ENCODE results near the gene HDAC4.
"Not testable (repeated sequence)": the region's sequence is repeated elsewhere in the genome, so short reads cannot be mapped to it uniquely, and the experiment has no call there.

HDAC4 gene

DNA sequence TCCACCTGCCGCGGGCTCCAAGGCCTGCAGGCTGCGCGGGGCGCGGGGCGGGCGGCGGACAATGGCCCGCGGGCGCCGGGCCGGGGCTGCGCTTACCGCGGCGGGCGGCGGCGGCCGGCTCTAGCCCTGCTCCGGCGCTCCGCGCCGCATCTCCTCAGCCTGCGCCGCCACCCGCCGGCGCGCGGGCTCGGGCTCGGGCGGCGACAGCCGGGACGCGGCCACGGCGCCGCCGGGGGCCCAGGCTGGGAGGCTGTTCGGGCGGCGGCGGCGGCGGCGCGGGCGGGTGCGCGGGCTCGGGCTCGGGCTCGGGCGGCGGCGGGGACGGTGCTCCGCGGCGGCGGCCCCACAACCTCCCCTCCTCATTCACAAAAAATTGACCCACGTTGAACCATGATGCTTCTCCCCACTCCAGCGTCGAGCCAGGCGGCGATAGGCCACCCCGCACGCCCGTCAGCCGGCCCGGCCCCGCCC lies at the start of gene HDAC4:
TSS of gene HDAC4 (minus strand) at position 425 of the 471 bp plus-strand sequence. CDS start 48,321 bp downstream, outside the sequence.
- DNase-seq (no peak), ATAC-seq (no peak)

DNA sequence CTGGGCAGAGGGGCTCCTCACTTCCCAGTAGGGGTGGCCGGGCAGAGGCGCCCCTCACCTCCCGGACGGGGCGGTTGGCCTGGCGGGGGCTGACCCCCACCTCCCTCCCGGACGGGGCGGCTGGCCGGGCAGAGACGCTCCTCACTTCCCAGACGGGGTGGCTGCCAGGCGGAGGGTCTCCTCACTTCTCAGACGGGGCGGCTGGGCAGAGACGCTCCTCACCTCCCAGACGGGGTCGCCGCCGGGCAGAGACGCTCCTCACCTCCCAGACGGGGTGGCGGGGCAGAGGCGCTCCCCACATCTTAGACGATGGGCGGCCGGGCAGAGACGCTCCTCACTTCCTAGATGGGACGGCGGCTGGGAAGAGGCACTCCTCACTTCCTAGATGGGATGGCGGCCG lies 48.6 kb upstream of the HDAC4 start:
- not testable (repeated sequence) for DNase-seq, ATAC-seq

DNA sequence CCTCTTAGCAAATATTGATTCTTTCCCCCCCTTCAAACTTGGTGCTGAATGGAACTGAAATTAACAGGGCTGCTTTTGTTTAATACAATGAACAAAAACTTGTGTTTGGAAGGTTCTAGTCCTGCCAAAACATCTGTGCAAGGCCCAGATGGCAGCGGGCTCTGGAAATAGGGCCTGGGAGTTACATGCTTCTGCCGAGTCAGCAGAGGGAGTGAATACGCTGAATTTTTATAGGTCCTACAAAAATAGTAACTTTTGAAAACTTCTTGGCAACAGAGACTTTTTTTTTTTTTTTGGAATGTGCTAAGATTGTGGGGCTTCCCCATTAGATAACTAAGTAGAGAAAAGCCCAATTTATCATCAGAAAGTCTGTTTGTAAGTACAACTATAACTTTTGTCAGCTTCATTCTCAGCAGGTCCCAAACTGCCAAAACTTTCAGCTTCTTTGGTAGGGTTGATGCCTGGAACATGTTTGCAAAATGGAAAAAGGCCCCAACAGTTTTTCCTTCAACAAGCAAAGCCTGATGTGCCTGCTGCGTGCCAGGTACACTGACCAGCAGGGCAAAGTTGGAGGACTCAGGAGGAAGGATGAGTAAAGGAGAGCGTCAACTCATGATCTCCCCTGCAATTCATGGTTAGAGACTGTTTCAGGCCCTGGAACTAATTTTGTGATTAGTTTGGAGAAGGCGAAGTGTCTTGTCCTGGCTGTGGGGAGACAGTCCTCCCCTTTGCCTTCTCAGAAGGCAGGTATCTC lies 45.1 kb upstream of the HDAC4 start:
- ATAC-seq (no peak), DNase-seq (no peak)

DNA sequence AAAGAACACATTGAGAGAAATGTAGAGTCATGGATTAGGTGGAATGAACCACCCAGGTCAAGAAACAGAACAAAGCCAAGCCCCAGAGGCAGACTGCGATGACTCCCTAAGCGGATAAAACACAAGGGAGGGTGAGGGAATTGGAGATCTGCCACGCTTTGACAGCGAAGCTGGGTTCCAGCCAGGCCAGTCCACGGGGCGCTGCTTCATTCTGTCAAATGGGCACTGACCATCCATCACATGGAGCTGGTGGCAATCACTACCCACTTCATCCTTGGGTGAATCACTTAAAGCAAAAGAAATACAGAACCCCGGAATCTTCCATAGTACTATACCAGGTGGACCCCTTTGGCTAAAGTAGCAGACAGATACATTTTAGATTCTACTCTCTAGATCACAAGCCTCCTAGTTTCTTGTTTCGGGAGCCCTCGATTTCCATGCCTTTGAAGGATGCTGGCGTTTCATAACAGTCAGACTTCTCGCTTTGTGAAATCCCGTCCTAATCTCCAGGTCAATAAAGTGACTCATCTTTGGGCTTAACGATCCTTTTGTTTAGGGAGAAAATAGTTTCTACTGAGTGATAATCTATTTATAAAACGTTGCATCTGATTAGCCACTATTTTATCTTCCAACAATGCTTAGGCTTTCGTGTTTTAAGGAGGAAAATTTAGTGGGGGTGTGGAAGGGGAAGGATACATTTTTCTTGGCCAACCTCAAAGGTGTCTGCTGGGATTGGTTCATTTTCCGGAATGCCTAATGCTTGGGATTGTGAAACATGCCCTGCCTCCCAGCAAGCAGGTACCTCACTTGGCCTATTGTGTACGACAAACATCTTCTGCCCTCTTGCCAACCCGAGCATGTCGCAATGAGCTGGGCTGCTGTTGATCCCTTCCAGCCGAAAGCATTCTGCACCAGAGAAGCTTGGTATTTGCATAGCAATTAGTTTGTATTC lies 44.1 kb upstream of the HDAC4 start:
- ATAC-seq (no peak), DNase-seq (no peak)

DNA sequence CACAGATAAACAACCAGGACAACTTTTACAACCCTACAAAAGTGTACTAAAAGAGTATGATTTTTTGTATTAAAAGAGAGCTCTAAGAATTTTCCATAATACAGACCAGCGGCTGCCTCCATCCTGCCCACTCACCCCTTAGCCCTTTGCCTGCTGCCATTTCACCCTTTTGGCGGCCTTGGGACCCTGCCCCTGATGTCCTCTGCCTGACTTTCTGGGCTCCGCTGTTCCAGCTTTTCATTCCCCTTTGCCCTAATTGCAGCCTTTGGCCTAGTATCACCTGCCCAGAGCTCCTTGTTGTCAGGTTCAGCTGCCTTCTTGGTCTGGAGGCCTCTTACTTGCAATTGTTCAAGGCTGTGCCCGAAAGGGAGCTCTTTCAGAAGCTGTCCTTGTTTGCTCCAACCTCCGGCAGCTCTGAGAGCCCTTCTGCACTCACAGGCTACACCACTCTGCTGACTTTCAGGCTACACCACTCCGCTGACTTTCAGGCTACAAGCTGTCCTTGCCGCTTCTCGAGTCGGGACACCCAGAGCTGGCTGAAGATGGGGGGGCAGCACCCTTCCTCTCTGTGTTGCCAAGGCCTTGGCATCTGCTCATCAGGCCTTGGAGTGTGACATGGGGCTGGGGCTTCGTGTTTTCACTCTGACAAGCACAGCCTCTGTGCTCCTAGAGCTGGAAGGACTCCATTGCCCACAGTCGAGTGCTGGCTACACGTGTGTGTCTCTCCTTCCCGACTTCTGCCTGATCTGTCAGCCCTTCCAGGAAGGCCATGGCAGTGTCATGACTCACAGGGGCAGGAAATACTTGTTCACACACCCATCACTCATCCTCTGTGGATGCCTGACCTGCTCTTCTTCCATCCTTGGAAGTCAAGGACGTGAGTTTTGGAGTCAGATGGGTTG lies 43.1 kb upstream of the HDAC4 start:
- no peak for DNase-seq
- no peak for ATAC-seq

DNA sequence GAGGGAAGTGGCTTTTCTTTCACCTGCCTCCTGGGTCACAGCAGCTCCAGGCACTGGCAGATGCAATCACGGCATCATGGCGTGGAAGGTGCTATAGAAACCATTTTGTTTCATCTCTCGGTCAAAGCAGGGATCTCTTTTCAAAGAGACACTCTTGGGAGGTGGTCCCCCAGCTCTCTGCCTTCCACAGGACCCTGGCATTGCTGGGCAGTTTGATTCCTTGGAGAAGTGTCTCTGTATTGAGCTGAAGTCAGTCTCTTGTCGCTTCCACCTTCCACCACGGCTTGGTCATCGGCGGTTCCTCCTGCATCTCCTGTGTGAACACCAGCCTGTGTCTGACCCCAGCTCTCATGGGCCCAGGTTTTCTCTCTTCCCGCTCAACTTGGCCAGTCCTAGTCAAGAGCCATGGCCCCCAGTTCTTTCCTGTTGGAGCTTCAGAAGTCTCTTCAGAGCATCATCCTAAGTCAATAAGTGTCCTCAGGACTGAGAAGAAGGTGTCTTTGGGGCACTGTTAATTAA lies 42.3 kb upstream of the HDAC4 start:
- ATAC-seq (no peak), DNase-seq (no peak)

DNA sequence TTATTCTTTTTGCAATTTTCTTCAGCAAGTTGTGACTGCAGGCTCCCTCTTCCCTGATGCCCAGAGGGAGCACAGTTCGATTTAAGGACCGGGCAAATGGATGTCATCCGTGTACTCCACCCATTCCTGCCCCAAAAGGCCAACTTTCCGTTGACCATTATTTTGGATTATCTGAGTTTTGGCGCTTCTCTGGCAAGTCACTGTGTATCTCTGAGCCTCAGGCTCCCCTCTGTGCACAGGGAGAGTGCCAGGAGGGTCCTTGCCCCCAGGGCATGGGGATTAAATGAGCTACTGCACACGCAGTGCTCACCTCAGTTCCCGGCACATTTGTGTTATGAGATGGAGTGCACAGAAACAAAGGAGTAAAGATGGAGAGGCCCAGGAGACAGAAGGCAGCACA lies 41.4 kb upstream of the HDAC4 start:
- ATAC-seq (no peak), DNase-seq (no peak)

DNA sequence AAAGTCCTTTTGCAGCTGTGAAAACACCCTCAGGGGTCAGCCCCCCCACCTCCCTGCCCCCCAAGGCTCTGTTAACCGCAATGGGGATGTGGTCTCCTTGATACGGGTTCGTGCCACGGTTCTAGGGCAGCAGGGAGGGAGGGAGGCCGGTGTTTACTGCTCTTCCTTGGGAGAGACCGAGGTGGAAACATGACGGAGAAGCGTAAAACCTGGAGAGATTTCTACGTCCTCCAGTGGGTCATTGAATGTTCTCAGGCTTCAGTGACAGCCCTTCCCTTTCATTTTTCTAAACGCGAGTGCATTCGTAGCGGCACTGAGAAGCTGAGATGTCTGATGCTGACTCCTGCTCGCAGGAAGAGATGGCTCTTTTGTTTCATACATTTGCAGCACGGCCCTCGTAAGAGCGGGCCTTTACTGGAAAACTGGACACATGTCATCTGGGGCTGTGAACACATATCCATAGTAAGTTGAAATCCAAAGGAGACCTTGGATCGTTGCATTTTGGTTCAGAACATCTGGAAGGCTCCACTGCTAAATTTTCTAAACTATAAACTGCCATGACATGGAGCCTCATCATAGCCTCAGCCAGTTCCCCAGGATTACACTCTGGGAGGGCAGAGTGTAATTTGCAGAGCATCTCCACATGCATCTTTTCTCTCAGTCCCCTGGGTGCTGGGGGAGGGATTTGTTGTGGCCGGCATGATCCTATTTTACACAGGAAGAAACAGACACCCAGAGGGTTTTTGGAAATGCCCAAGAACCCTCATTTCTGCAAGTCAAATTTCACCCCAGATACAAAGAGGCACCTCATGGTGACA lies 40.6 kb upstream of the HDAC4 start:
- no peak for DNase-seq
- ATAC-seq: peak; percentile 40

DNA sequence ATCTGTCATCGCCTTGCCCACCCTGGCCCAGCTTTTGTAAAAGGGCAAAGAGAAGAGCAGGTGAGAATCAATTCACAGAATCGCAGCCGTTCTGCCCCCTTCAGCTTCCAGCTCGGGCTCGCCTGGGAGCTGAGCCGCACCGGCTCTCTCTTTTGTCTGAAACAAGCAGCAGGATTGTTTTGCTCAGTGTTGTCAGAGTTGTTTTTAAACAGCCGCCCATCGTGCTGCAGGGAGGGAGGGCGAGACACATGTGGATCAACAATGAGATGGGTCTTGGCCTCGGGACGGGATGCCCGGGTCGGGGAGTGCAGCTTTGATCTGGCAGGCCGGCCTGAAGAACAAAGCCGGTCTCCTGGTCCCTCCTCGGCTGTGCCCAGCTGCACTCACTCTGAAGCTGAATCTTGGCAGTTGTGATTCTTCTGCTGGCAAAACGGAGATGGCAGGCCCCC lies 39.7 kb upstream of the HDAC4 start:
- ATAC-seq (no peak), DNase-seq (no peak)

DNA sequence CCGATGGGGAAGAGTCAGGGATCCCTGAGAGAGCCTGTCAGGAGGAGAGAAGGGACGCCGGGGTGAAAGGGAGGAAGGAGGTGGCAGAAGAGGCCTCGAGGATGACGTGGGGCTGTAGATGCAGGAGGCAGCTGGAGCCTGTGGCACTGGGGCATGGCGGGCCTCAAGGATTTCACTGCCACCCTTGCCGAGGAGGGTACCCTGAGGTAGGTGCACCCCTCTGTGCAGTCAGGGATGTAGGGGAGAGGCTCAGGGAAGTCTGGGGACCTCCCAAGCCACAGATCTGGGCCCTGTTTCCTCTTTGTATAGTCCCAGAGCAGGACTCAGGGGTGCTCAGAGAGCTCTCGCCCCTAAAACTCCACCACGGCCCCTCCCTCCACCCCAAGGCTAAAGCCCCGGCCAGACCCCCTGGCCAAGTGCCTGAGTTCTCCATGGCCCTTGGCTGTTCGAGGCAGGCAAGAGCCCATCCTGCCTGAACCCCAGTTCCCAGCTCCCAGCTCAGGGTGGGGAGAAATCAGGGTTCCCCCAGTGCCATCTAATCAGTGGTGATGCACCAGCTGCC lies 39.0 kb upstream of the HDAC4 start:
- ATAC-seq: no peak

DNA sequence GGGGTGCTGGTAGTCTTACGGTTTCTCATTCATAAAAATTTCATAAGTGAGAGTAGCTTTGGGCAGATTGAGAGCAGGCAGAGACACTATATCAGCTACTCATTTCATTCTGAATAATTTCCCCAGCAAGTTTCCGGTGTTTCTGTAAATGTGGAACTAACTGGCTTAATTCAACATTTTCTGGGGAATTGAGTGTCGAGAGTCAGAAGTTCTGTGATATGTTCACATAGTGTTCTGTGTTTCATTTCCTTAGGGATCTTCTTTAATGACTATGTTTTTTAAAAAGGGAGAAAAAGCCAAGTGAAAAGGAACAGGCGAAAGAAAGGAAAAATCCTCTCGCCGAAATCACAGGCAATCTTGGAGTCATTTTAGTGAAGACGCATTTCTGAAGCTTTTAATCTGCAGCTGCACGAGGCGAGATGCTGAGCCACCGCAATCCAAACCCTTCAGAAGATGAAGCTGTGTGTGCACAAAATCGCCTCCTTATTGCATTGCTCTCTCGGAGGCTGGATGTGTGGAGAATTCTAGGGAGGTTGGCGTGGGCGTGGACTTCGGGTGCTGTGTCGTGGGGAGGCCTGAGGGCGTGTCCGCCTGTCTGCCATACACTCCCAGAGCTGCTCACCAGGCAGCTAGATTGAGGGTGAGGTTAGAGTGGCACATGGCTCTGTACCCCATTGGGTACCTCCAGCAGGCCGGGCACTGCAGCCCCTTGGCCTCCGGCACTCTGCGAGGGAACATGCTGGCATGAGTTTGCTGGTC lies 38.4 kb upstream of the HDAC4 start:
- DNase-seq: no peak
- ATAC-seq: no peak

More for the DNA sequence above, 39.0 kb upstream of the HDAC4 start:
- DNase-seq: no peak

DNA sequence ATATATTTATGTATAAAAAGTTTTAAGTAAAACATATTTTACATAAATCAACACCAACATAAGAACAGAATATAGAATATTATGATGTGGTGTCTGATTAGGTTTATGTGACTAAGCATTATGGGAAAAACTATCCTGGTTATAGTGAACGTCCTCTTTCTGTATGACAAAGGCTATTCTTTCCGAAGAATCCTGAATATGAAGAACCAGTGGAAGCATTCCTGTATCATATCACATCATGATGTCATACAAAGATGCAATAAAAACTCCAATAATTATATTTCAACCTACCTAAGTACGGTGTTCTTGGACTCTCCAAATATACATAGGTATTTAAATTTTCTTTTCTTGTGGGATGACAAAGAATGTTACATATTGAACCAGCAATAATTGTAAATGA lies 37.5 kb upstream of the HDAC4 start:
- ATAC-seq (no peak), DNase-seq (no peak)

DNA sequence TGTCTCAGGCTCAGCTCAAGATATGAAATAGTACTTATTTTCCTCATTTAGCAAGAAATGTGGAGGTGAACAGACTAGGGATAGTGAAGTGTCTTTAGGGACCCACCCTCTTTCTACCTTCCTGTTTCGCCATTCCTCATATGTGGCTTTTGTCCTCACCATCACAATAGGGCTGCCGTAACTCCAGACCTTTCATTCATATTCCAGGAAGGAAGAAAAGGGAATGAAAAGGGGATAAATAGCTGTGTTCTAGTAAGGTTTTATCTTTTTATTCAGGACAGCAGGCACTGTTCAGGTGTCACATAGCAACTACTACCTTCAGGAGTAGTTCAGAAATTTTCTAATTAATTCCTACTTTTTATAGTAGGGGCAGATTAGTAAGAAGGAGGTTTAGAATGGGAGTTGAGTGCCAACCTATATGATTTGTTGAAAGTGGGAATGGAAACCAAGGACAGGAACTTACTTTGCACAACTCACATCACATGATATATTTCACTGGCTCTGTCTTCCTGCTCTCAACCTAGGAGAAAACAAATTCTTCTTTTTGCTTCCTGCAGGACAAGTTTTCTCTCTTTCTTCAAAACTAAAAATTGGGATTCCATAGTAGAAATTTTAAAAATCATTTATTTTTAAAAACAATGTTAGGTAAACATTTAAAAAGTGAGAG lies 36.0 kb upstream of the HDAC4 start:
- DNase-seq: no peak
- no peak for ATAC-seq

DNA sequence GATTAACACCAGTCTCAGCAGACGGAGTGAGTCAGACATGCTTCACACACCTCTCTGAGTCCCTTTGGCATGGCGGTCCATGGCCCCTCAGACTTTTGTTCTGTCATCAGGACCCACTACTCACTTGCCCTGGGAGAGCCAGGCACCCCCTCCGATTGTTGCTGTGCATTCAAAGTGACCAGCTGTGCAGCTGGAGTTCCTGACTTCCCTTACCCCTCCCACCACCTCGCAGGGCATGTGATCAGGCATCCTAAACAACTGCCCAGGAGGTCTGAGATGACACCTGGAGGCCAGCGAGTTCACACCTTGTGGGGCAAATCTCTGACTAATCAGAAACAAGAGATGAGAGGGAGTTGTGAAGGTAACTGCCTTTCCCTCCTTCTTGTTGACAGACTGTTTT lies 35.3 kb upstream of the HDAC4 start:
- ATAC-seq: no peak
- DNase-seq: no peak

DNA sequence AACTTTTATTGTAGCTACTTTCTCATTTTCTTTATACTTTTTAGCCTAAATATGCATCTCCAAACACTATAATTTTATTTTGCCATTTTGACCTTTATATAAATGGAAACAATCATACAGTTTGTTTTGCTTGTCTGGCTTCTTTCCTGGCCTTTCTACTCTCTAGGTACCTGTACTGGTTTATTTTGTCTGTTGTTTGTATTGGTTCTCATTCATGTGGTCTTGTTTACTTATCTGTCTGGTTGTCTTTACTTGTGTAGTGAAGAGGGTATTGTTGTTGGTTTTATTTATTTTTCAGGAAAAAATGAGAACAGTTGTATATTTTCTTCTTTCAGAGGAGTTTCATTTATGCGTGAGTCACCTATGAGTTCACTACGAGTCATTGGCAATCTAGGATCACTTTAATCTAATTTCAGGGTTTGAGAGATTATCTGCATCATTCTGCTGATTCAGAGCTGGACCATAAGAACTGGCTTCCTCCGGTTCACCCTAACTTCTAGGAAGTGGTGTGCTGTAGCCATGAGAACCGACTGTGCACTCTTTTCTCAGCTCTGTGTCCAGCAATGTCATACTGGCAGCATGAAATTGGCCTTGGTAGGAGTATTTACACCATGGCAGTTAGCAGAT lies 33.1 kb upstream of the HDAC4 start:
- ATAC-seq (peak; percentile 85), DNase-seq (no peak)

DNA sequence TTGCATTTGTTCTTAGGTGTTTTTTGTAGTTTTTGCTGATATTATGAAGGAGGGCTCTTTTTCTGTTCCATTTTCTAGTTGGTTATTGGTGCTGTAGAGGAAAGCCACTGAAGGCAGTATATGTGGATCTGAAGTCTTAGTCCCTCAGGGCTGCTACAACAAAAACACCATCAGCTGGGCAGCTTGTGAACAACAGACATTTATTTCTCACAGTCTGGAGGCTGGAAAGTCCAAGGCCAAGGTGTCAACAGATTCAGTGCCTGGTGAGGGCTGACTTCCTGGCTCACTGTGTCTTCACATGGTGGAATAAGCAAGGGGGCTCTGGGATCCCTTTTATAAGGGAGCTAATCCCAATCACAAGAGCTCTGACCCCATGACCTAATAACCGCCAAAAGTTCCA lies 31.4 kb upstream of the HDAC4 start:
- ATAC-seq: no peak
- no peak for DNase-seq

DNA sequence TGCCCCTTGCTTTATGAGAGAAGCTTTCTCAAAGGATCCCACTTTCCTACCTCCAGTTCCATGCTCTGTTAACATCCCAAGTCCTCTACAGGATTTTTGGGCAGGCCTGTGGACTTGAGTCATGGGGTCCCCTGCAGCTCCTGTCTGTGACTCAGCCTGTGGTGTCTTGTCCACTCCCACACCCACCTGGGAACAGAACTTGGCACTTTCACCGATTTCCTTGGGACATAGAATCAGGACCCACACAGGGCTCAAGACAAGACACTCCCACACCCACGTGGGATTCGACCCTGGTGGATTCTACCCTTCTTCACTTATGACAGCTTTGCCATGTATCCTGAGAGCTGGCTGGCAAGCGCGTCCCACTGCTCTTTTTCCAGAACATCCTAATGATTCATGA lies 30.7 kb upstream of the HDAC4 start:
- DNase-seq (no peak), ATAC-seq (no peak)

DNA sequence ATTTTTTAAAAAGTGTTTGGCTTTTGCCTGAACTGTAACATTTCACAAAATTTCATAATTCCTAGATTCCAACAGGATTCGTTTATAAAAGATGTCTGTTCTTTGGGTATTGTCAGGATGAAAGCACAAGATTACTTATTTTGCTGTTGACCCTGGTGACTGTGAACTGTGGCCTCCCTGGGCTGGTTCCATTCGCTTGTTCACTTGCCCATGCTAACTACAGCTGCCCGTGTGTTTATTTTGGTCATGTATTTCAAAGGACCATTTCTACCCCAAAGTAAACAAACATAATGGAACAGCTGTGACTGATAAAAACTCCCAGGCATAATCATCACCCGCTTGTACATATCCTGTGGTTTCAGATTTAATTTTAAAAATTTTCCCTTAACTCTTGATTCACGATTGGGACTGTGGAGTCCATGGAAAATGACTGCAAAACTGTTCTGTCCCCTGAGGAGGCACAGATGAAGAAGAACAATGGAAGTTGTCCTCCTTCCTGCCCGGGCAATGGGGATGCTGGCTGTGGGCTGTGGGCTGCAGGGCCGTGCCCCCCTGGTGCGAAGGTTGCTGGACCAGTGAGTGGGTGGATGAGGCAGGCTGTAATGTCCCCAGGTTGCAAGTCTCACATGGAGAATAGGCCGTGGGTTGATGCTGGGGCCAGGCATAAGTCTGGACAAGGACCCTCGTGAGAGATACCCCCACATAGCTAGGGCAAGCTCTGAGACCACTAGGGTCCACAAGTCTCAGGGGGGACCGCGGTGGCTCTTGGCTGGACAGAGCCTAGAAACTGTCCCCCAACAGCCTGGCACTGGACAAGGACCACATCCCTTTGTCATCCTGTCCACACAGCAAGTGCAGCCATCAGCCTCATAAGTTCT lies 28.9 kb upstream of the HDAC4 start:
- no peak for ATAC-seq
- no peak for DNase-seq
